K562 (cell line): Measurements from ENCODE around the gene FAM200A. TPM values are rescaled to one million over a fixed set of nuclear protein-coding genes. Genes with fewer than 3 reads are reported as not detected.
A peak's percentile ranks its signal among the peaks of the same experiment; 100 is the strongest.

Experiments
- AFF1 ChIP-seq, 2 experiments: fragments of 450-650 bp; IDR thresholded peaks; 2 replicates each; pipeline ENCODE4 v1.6.1; 2018; ENCODE audit warnings: mild to moderate bottlenecking in 2 of 2, low read depth in 1 of 2; ENCODE audit not compliant: partially characterized antibody in 2 of 2
- ATF1 ChIP-seq, 2 experiments: fragments of 450-650 bp in 1 of 2; IDR thresholded peaks; 2 replicates each; pipeline ENCODE4 v1.6.1; 2016; ENCODE audit warnings: missing compliant biosample characterization in 1 of 2, missing genetic modification characterization in 1 of 2
- ATF3 ChIP-seq, 2 experiments: fragments of 450-650 bp in 1 of 2; sonication (generic) in 1 of 2; formaldehyde crosslinking in 1 of 2; IDR thresholded peaks in 1 of 2; conservative IDR thresholded peaks in 1 of 2; 2 replicates each; pipeline versions ENCODE4 v1.6.1 to v1.8.1; 2016 to 2023; ENCODE audit warnings: mild to moderate bottlenecking in 2 of 2, moderate library complexity in 2 of 2, inconsistent platforms in 1 of 2, missing genetic modification reagents in 1 of 2
- CREM ChIP-seq: IDR thresholded peaks from 2 replicates; pipeline ENCODE4 v1.6.1; 2014; ENCODE audit warnings: antibody characterized with exemption, low read depth
- CTBP1 ChIP-seq: fragments of 450-650 bp; IDR thresholded peaks from 2 replicates; pipeline ENCODE4 v1.6.1; 2016; ENCODE audit warnings: borderline replicate concordance
- DACH1 ChIP-seq: fragments of 450-650 bp; IDR thresholded peaks from 2 replicates; pipeline ENCODE4 v1.6.1; 2018; ENCODE audit not compliant: partially characterized antibody
- ELK1 ChIP-seq: sonication (generic); formaldehyde crosslinking; IDR thresholded peaks from 2 replicates; pipeline ENCODE4 v1.8.1; 2022; ENCODE audit warnings: missing genetic modification reagents
- FOXA1 ChIP-seq: fragments of 450-650 bp; IDR thresholded peaks from 2 replicates; pipeline ENCODE4 v1.6.1; 2016; ENCODE audit warnings: mild to moderate bottlenecking, borderline replicate concordance
- FOXA3 ChIP-seq, 2 experiments: fragments of 450-650 bp in 1 of 2; sonication (generic) in 1 of 2; formaldehyde crosslinking; IDR thresholded peaks in 1 of 2; conservative IDR thresholded peaks in 1 of 2; 2 replicates each; pipeline versions ENCODE4 v1.4.0 to v1.8.0; 2020 to 2022; ENCODE audit warnings: mild to moderate bottlenecking in 2 of 2, missing genetic modification reagents in 1 of 2
- FOXJ2 ChIP-seq: fragments of 200-800 bp; sonication (Bioruptor generic); IDR thresholded peaks from 2 replicates; pipeline ENCODE4 v1.6.1; 2016; ENCODE audit warnings: missing genetic modification characterization, missing compliant biosample characterization
- FOXO4 ChIP-seq: fragments of 450-650 bp; formaldehyde crosslinking; IDR thresholded peaks from 2 replicates; pipeline ENCODE4 v1.4.0; 2020; ENCODE audit warnings: mild to moderate bottlenecking, moderate library complexity
- JUND ChIP-seq, 2 experiments: IDR thresholded peaks; 2 replicates in 1 of 2; 3 replicates in 1 of 2; pipeline ENCODE4 v1.6.1; 2011; ENCODE audit warnings: borderline replicate concordance in 2 of 2, low read depth in 2 of 2, low read length in 2 of 2, improper control_type of control experiment in 1 of 2, missing biosample characterization in 1 of 2, missing genetic modification characterization in 1 of 2, missing genetic modification reagents in 1 of 2
- MEIS2 ChIP-seq: fragments of 450-650 bp; IDR thresholded peaks from 2 replicates; pipeline ENCODE4 v1.6.1; 2014; ENCODE audit warnings: mild to moderate bottlenecking; ENCODE audit not compliant: partially characterized antibody
- RNF2 ChIP-seq: sonication (generic); IDR thresholded peaks from 2 replicates; pipeline ENCODE4 v1.6.1; 2016
- SAFB2 ChIP-seq: fragments of 200-400 bp; formaldehyde crosslinking; IDR thresholded peaks from 2 replicates; pipeline ENCODE4 v1.6.1; 2018; ENCODE audit warnings: borderline replicate concordance, low read length, low read depth, moderate library complexity; ENCODE audit not compliant: severe bottlenecking
- SMARCC2 ChIP-seq: fragments of 450-650 bp; IDR thresholded peaks from 2 replicates; pipeline ENCODE4 v1.6.1; 2017; ENCODE audit warnings: antibody characterized with exemption, moderate library complexity, mild to moderate bottlenecking, low read depth
- SMARCE1 ChIP-seq: fragments of 450-650 bp; IDR thresholded peaks from 2 replicates; pipeline ENCODE4 v1.7.1; 2016; ENCODE audit warnings: mild to moderate bottlenecking
- ZNF121 ChIP-seq: sonication (generic); formaldehyde crosslinking; conservative IDR thresholded peaks from 2 replicates; pipeline ENCODE4 v1.8.0; 2022; ENCODE audit warnings: missing genetic modification reagents
- ZNF561 ChIP-seq: fragments of 450-650 bp; formaldehyde crosslinking; conservative IDR thresholded peaks from 2 replicates; pipeline ENCODE4 v1.4.0; 2020; ENCODE audit warnings: mild to moderate bottlenecking, moderate library complexity
- ZNF586 ChIP-seq: fragments of 450-650 bp; formaldehyde crosslinking; conservative IDR thresholded peaks from 2 replicates; pipeline ENCODE4 v1.4.0; 2020; ENCODE audit warnings: mild to moderate bottlenecking, moderate library complexity
- polyA plus RNA-seq, 8 experiments: library from polyadenylated mRNA; depleted of rRNA in 4 of 8; stranded (reverse) in 5 of 8; unstranded in 3 of 8; fragments of >200 nt; fragmentation: Nextera tagmentation in 2 of 8; fragmentation: Illumina TruSeq in 1 of 8; extraction: Ambion mirVana in 2 of 8; extraction: Trizol in 1 of 8; gene quantifications; 2 replicates each; pipeline versions ENCODE4 v1.2.1 to v1.2.3, GENCODE V29; 2011 to 2014; ENCODE audit warnings: inconsistent platforms in 1 of 8, missing spikeins in 1 of 8
- total RNA-seq, 7 experiments: library from RNA; depleted of rRNA in 6 of 7; stranded (reverse); fragments of >200 nt in 6 of 7; fragmentation: Illumina TruSeq in 2 of 7; extraction: Trizol in 2 of 7; gene quantifications; 2 replicates each; pipeline versions ENCODE4 v1.2.1 to v1.2.3, GENCODE V29; 2011 to 2021; ENCODE audit warnings: low replicate concordance in 1 of 7

The FAM200A gene
- total and polyA plus RNA-seq, 9 of the 15 experiments (the other 6 are each of a cell fraction or from before 2014, with no cell fraction given): 3.3 to 11.2 (median 8.3) TPM

- TF ChIP-seq ATF1 (CRISPR knock-in tag; IDR thresholded peaks at IDR 0.05) (no peak), ATF1 (tag; IDR thresholded peaks at IDR 0.05) (peak; percentile 30; the same call in 1 of the 2 replicates), ATF3 (IDR thresholded peaks at IDR 0.05) (peak; percentile 99), ATF3 (CRISPR knock-in tag; conservative IDR thresholded peaks at IDR 0.05) (peak; percentile 96), ZNF561 (CRISPR knock-in tag) (no peak), SAFB2 (no peak), CTBP1 (peak; percentile 54; the same call in 1 of the 2 replicates), MEIS2 (peak; percentile 74), FOXO4 (CRISPR knock-in tag) (no peak), FOXJ2 (tag) (0 out of 2 replicates have a peak, but pooled peaks have one; percentile 27), RNF2 (peak; percentile 43; the same call in 1 of the 2 replicates), DACH1 (peak; percentile 50), AFF1 (IDR thresholded peaks at IDR 0.05; ENCODE audit: low read depth in 1 of 2, partially characterized antibody in 2 of 2) (peak in 1 of 2 experiments; percentile 56), SMARCC2 (peak; percentile 94), ZNF121 (CRISPR knock-in tag) (no peak), JUND (IDR thresholded peaks at IDR 0.05; ENCODE audit: borderline replicate concordance, low read depth, low read length) (peak; percentile 99), JUND (tag; IDR thresholded peaks at IDR 0.05; ENCODE audit: borderline replicate concordance, low read depth, low read length) (peak; percentile 98), FOXA1 (no peak), FOXA3 (CRISPR knock-in tag; conservative IDR thresholded peaks at IDR 0.05 in 1 of 2, IDR thresholded peaks at IDR 0.05 in 1 of 2) (peak in 1 of 2 experiments; percentile 77; a peak in 2 of 4 replicates), SMARCE1 (peak; percentile 98), CREM (peak; percentile 72; the same call in 1 of the 2 replicates), ZNF586 (CRISPR knock-in tag) (no peak), ELK1 (CRISPR knock-in tag) (no peak)
Observed at GRCh38 chr7:99562832-99563231, 10.9 kb upstream of the FAM200A start (continued).
